Natural killer cell (primary cell): Measurements from ENCODE around the gene MORC2. TPM values are rescaled to one million over a fixed set of nuclear protein-coding genes. Genes with fewer than 3 reads are reported as not detected.

Experiments used
- ATAC-seq, 3 donors: fragments of 150-1000 bp in 2 of 3; fragments of 200-7000 bp in 1 of 3; cut with Tn5 transposase; 1 replicate in 1 of 3; 2 replicates in 2 of 3; pipeline ENCODE4 v1.10.0; 2021; ENCODE audit warnings: mild to moderate bottlenecking in 2 of 3, moderate library complexity in 2 of 3
- DNase-seq, 2 donors: peaks; one replicate each; pipeline versions ENCODE4 v3.0.0 to v3.0.0-alpha.2; 2013 to 2021; ENCODE audit warnings: mixed read lengths in 1 of 2
- H3K27ac ChIP-seq: one replicate; pipeline ENCODE4 v1.5.1; 2013; ENCODE audit warnings: mild to moderate bottlenecking, low read length
- H3K27me3 ChIP-seq: one replicate; pipeline ENCODE4 v1.6.1; 2013; ENCODE audit warnings: low read length; ENCODE audit not compliant: control insufficient read depth, insufficient read depth
- H3K36me3 ChIP-seq: one replicate; pipeline ENCODE4 v1.6.1; 2013; ENCODE audit warnings: low read length; ENCODE audit not compliant: control insufficient read depth, insufficient read depth
- H3K4me1 ChIP-seq: one replicate; pipeline ENCODE4 v1.6.1; 2013; ENCODE audit warnings: low read length; ENCODE audit not compliant: control insufficient read depth, insufficient read depth
- H3K4me3 ChIP-seq: one replicate; pipeline ENCODE4 v1.5.1; 2013; ENCODE audit warnings: low read length
- H3K9me3 ChIP-seq: one replicate; pipeline ENCODE4 v1.6.1; 2013; ENCODE audit warnings: low read length; ENCODE audit not compliant: control insufficient read depth, insufficient read depth
- H3K27ac Mint-ChIP-seq, 2 donors: one replicate each; pipeline ENCODE4 v1.8.0; 2022; ENCODE audit warnings: mild to moderate bottlenecking in 2 of 2, mixed read lengths in 2 of 2, moderate library complexity in 1 of 2
- H3K27me3 Mint-ChIP-seq, 2 donors: one replicate each; pipeline ENCODE4 v1.8.0; 2022; ENCODE audit warnings: low read depth in 2 of 2, mixed read lengths in 2 of 2
- H3K36me3 Mint-ChIP-seq: one replicate; pipeline ENCODE4 v1.8.0; 2022; ENCODE audit warnings: mixed read lengths
- H3K4me1 Mint-ChIP-seq, 2 donors: one replicate each; pipeline ENCODE4 v1.8.0; 2022; ENCODE audit warnings: mixed read lengths in 2 of 2
- H3K4me3 Mint-ChIP-seq: one replicate; pipeline ENCODE4 v1.8.0; 2022; ENCODE audit warnings: mild to moderate bottlenecking, moderate library complexity, mixed read lengths
- H3K9me3 Mint-ChIP-seq, 2 donors: one replicate each; pipeline ENCODE4 v1.8.0; 2022; ENCODE audit warnings: mixed read lengths in 2 of 2
- WGBS: methylation state at CpG from one replicate; pipeline ENCODE4 v1.1.7; 2013; ENCODE audit warnings: missing lambda C conversion rate; ENCODE audit not compliant: insufficient coverage; 5-methylcytosine and 5-hydroxymethylcytosine counted together
- intact Hi-C: fragments of 100-400 bp; cut with micrococcal nuclease; formaldehyde crosslinking; loops from one replicate; pipeline ENCODE4 v1.14.2; 2022
- total RNA-seq, 4 donors: library from RNA; stranded (reverse); fragments of 120-200 nt in 1 of 4; gene quantifications; one replicate each; pipeline versions ENCODE4 v1.2.3 to v1.2.4, GENCODE V29; 2013 to 2022
- TF ChIP-seq, protein P1 (sequence below): fragments of 200-600 bp; IDR thresholded peaks from one replicate; pipeline ENCODE4 v1.8.0; 2022; ENCODE audit warnings: antibody characterized with exemption

The MORC2 gene
- total RNA-seq, 3 donors from 2014 or later (not counting 1 experiment from before 2014, with no cell fraction given): 15.3 to 19.7 (median 16.4) TPM

DNA sequence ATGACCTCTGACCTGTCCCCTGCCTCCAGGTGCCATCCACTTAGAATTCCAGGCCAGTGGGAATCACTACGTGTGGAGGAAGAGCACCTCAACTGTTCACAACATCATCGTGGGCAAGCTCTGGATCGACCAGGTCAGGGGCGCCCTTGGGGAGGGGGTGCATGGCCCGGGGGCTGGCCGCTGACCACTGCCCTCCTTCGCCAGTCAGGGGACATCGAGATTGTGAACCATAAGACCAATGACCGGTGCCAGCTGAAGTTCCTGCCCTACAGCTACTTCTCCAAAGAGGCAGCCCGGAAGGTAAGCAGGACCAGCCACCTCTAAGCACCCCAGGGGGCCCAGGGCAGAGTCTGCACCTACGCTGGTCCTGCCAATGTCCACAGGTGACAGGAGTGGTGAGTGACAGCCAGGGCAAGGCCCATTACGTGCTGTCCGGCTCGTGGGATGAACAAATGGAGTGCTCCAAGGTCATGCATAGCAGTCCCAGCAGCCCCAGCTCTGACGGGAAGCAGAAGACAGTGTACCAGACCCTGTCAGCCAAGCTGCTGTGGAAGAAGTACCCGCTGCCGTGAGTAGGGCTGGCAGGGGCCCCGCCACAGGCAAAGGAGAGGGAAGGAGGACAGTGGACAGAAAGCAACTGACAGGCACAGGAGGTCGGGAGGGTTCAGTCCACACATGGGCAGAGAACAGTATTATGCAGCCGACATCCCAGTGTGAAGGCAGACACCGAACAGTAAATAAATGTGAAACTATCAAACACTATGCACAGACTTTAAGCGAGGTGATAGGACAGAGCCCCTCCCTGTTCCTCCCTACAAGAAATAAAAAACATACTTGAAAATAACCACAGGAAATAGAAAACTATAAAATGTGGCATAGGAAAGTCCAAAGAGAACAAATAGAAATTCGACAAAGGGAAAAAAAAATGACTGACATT lies 74.9 kb downstream of the MORC2 start:
- ATAC-seq (no peak), DNase-seq (peak in 1 of 2 donors; percentile 16)
- intact Hi-C loops: no loop called here
- Histone ChIP-seq H3K27ac (no peak overlapping the region), H3K4me3 (no peak overlapping the region), H3K9me3 (no peaks in the 10 kb centered on the region), H3K27me3 (no peaks in the 10 kb centered on the region), H3K36me3 (no peaks in the 10 kb centered on the region), H3K4me1 (no peaks in the 10 kb centered on the region)
- Mint-ChIP-seq H3K9me3 (no peaks in the 10 kb centered on the region), H3K4me3 (no peak overlapping the region), H3K36me3 (no peaks in the 10 kb centered on the region), H3K27me3 (no peaks in the 10 kb centered on the region), H3K27ac (peak overlapping the region in 1 of 2 donors; percentile 68), H3K4me1 (peaks cover 10 to 22% of the 10 kb centered on the region in 2 donors)
- WGBS: 85% methylated on average over 23 of the region's 23 CpGs
- TF ChIP-seq, protein P1, sequence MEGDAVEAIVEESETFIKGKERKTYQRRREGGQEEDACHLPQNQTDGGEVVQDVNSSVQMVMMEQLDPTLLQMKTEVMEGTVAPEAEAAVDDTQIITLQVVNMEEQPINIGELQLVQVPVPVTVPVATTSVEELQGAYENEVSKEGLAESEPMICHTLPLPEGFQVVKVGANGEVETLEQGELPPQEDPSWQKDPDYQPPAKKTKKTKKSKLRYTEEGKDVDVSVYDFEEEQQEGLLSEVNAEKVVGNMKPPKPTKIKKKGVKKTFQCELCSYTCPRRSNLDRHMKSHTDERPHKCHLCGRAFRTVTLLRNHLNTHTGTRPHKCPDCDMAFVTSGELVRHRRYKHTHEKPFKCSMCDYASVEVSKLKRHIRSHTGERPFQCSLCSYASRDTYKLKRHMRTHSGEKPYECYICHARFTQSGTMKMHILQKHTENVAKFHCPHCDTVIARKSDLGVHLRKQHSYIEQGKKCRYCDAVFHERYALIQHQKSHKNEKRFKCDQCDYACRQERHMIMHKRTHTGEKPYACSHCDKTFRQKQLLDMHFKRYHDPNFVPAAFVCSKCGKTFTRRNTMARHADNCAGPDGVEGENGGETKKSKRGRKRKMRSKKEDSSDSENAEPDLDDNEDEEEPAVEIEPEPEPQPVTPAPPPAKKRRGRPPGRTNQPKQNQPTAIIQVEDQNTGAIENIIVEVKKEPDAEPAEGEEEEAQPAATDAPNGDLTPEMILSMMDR: no peak

DNA sequence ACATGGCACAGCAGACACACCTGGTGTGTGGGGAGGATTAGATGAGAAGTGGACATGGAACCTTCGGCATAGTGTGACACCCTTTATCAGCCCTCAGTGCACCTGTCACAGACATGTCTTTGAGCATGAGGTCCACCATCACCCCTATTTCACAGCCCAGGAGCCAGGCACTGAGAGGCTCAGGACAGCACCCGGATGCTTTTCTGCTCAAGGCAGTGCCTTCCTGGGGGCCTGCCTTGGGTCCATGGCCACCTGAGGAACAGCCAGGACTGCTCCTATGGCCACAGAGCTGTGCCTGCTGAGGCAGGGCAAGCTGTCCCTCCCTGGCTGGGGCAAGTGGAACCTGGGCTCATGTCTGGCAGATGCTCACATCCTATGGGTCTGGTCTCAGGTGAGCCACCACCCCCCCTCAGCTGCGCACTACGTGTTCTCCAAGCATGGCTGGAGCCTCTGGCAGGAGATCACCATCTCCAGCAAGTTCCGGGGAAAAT lies 75.8 kb downstream of the MORC2 start:
- H3K36me3 Mint-ChIP-seq: no peaks in the 10 kb centered on the region
- no peak overlapping the region for H3K27ac Mint-ChIP-seq
- Histone ChIP-seq H3K27me3 (no peaks in the 10 kb centered on the region), H3K4me1 (no peaks in the 10 kb centered on the region), H3K36me3 (no peaks in the 10 kb centered on the region), H3K4me3 (no peak overlapping the region), H3K27ac (no peak overlapping the region), H3K9me3 (no peaks in the 10 kb centered on the region)
- no peak overlapping the region for H3K4me3 Mint-ChIP-seq
- TF ChIP-seq, protein P1: no peak
- H3K9me3 Mint-ChIP-seq: no peaks in the 10 kb centered on the region
- intact Hi-C loops: no loop called here
- DNase-seq (no peak), ATAC-seq (no peak)
- no peaks in the 10 kb centered on the region for H3K27me3 Mint-ChIP-seq
- 97% methylated on average over 5 of the region's 5 CpGs for WGBS
- H3K4me1 Mint-ChIP-seq: peaks cover 10 to 22% of the 10 kb centered on the region in 2 donors

DNA sequence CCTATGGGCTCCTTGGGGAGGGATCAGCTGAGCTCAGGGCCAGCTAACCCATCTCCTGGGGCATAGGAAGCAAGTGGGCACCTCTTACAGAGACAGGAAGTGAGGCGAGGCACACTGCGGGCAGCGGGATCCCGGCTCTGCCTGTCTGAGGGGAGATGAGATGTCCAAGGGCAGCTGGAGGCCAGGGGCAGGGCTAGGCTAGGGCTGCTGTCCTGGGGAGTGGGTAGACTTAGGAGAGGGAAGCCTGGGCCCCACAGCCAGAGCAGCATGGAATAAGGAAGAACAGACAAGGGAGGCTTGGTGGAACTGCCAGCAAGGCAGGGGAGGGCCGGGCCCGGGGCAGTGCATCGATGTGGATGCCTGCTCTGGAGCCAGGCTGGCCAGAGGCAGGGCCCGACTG lies 76.3 kb downstream of the MORC2 start:
- Histone ChIP-seq H3K27me3 (no peaks in the 10 kb centered on the region), H3K9me3 (no peaks in the 10 kb centered on the region), H3K36me3 (no peaks in the 10 kb centered on the region), H3K27ac (no peak overlapping the region), H3K4me1 (no peaks in the 10 kb centered on the region), H3K4me3 (no peak overlapping the region)
- Mint-ChIP-seq H3K27me3 (no peaks in the 10 kb centered on the region), H3K36me3 (no peaks in the 10 kb centered on the region), H3K4me3 (no peak overlapping the region), H3K4me1 (peaks cover 10 to 22% of the 10 kb centered on the region in 2 donors), H3K27ac (no peak overlapping the region), H3K9me3 (no peaks in the 10 kb centered on the region)
- intact Hi-C loops: no loop called here
- DNase-seq: no peak
- no peak for ATAC-seq
- TF ChIP-seq, protein P1: no peak
- 90% methylated on average over 8 of the region's 8 CpGs for WGBS
